SU-DHL-6 (cell line): ENCODE data around the gene C1orf141.

Experiments used
- H2AFZ ChIP-seq: fragments of 200-600 bp; sonication (generic); 2 replicates; pipeline ENCODE4 v1.6.1; 2014; ENCODE audit warnings: low read depth, mild to moderate bottlenecking, moderate library complexity, mixed read lengths, antibody characterized with exemption, low read length; ENCODE audit not compliant: severe bottlenecking
- H3F3A ChIP-seq: fragments of 200-600 bp; shearing (Covaris generic); 2 replicates; pipeline ENCODE4 v1.6.0; 2016; ENCODE audit warnings: antibody characterized with exemption, mild to moderate bottlenecking; ENCODE audit not compliant: insufficient read depth
- H3K27ac ChIP-seq: fragments of 200-600 bp; sonication (generic); 2 replicates; pipeline ENCODE4 v1.5.1; 2016; ENCODE audit warnings: low read depth, mild to moderate bottlenecking, low read length, moderate library complexity, mixed read lengths
- H3K27me3 ChIP-seq: fragments of 200-600 bp; sonication (generic), shearing (Covaris generic); 2 replicates; pipeline ENCODE4 v1.6.0; 2014; ENCODE audit warnings: mild to moderate bottlenecking, low read length
- H3K36me3 ChIP-seq: fragments of 200-600 bp; sonication (generic); 2 replicates; pipeline ENCODE4 v1.6.1; 2014; ENCODE audit warnings: mild to moderate bottlenecking, low read length, mixed read lengths
- H3K4me2 ChIP-seq: fragments of 300-600, 200-600 bp; shearing (Covaris generic), sonication (generic); 2 replicates; pipeline ENCODE4 v1.6.0; 2014; ENCODE audit warnings: low read length, low read depth, mild to moderate bottlenecking; ENCODE audit not compliant: poor library complexity, severe bottlenecking
- H3K4me3 ChIP-seq: fragments of 200-600 bp; sonication (generic); 2 replicates; pipeline ENCODE4 v1.5.1; 2014; ENCODE audit warnings: antibody characterized with exemption, low read length, mild to moderate bottlenecking, mixed read lengths; ENCODE audit not compliant: insufficient read depth, poor library complexity, severe bottlenecking
- H3K79me2 ChIP-seq: fragments of 200-600 bp; sonication (generic); 2 replicates; pipeline ENCODE4 v1.6.1; 2014; ENCODE audit warnings: mild to moderate bottlenecking, low read length, moderate library complexity; ENCODE audit not compliant: insufficient read depth
- H3K9ac ChIP-seq: fragments of 200-600 bp; sonication (generic); 2 replicates; pipeline ENCODE4 v1.7.0; 2014; ENCODE audit warnings: mild to moderate bottlenecking, low read length
- H3K9me2 ChIP-seq: fragments of 200-600 bp; sonication (generic); replicated peaks from 2 replicates; pipeline ENCODE4 v1.6.1; 2014; ENCODE audit warnings: low read length; ENCODE audit not compliant: insufficient read depth
- H3K9me3 ChIP-seq: fragments of 200-600 bp; sonication (generic); 2 replicates; pipeline ENCODE4 v1.6.1; 2014; ENCODE audit warnings: low read length, mixed read lengths; ENCODE audit not compliant: insufficient read depth
- H4K20me1 ChIP-seq: fragments of 200-600 bp; sonication (generic); 2 replicates; pipeline ENCODE4 v1.6.1; 2014; ENCODE audit warnings: low read depth, mild to moderate bottlenecking, antibody characterized with exemption, low read length, moderate library complexity, mixed read lengths
- EZH2phosphoT487 ChIP-seq: fragments of 200-600 bp; sonication (generic), shearing (Covaris generic); conservative IDR thresholded peaks from 2 replicates; pipeline ENCODE4 v1.6.1; 2018; ENCODE audit warnings: mild to moderate bottlenecking, antibody characterized with exemption, low read length, moderate library complexity, mixed read lengths
- TF ChIP-seq, protein P1 (sequence below): fragments of 200-600 bp; sonication (generic); IDR thresholded peaks from one replicate; pipeline ENCODE4 v1.5.1; 2017; ENCODE audit warnings: antibody characterized with exemption, mild to moderate bottlenecking, low read length, moderate library complexity; ENCODE audit not compliant: insufficient read depth, poor library complexity, severe bottlenecking

Gene C1orf141

GRCh38 chr1:67173988-67174387, 39.2 kb upstream of the C1orf141 start:
- H3K4me3 ChIP-seq: no peak overlapping the region
- no peak overlapping the region for H2AFZ ChIP-seq
- H3K36me3 ChIP-seq: no peaks in the 10 kb centered on the region
- H4K20me1 ChIP-seq: no peaks in the 10 kb centered on the region
- H3K9ac ChIP-seq: no peak overlapping the region
- no peaks in the 10 kb centered on the region for H3F3A ChIP-seq
- no peaks in the 10 kb centered on the region for H3K79me2 ChIP-seq
- H3K27me3 ChIP-seq: no peaks in the 10 kb centered on the region
- H3K9me3 ChIP-seq: no peaks in the 10 kb centered on the region
- H3K4me2 ChIP-seq: no peak overlapping the region
- no peak for TF ChIP-seq EZH2phosphoT487
- TF ChIP-seq, protein P1, sequence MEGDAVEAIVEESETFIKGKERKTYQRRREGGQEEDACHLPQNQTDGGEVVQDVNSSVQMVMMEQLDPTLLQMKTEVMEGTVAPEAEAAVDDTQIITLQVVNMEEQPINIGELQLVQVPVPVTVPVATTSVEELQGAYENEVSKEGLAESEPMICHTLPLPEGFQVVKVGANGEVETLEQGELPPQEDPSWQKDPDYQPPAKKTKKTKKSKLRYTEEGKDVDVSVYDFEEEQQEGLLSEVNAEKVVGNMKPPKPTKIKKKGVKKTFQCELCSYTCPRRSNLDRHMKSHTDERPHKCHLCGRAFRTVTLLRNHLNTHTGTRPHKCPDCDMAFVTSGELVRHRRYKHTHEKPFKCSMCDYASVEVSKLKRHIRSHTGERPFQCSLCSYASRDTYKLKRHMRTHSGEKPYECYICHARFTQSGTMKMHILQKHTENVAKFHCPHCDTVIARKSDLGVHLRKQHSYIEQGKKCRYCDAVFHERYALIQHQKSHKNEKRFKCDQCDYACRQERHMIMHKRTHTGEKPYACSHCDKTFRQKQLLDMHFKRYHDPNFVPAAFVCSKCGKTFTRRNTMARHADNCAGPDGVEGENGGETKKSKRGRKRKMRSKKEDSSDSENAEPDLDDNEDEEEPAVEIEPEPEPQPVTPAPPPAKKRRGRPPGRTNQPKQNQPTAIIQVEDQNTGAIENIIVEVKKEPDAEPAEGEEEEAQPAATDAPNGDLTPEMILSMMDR: no peak
- no peaks in the 10 kb centered on the region for H3K9me2 ChIP-seq
- no peak overlapping the region for H3K27ac ChIP-seq

GRCh38 chr1:67171978-67172377, 37.2 kb upstream of the C1orf141 start:
- Histone ChIP-seq H3K4me3 (no peak overlapping the region), H3K4me2 (no peak overlapping the region), H2AFZ (no peak overlapping the region), H3K27ac (no peak overlapping the region), H4K20me1 (no peaks in the 10 kb centered on the region), H3K9ac (no peak overlapping the region), H3K27me3 (no peaks in the 10 kb centered on the region), H3K9me3 (no peaks in the 10 kb centered on the region), H3K9me2 (no peaks in the 10 kb centered on the region), H3K79me2 (no peaks in the 10 kb centered on the region), H3K36me3 (no peaks in the 10 kb centered on the region), H3F3A (no peaks in the 10 kb centered on the region)
- TF ChIP-seq, protein P1: no peak
- no peak for TF ChIP-seq EZH2phosphoT487

- no peaks in the 10 kb centered on the region for H3F3A ChIP-seq
- no peaks in the 10 kb centered on the region for H3K27me3 ChIP-seq
- no peak overlapping the region for H3K4me2 ChIP-seq
- H2AFZ ChIP-seq: no peak overlapping the region
- H3K9ac ChIP-seq: no peak overlapping the region
- H3K27ac ChIP-seq: no peak overlapping the region
- no peaks in the 10 kb centered on the region for H3K9me2 ChIP-seq
- H3K9me3 ChIP-seq: no peaks in the 10 kb centered on the region
- H4K20me1 ChIP-seq: no peaks in the 10 kb centered on the region
- no peaks in the 10 kb centered on the region for H3K79me2 ChIP-seq
- TF ChIP-seq, protein P1: no peak
- no peak for TF ChIP-seq EZH2phosphoT487
- no peaks in the 10 kb centered on the region for H3K36me3 ChIP-seq
- H3K4me3 ChIP-seq: no peak overlapping the region
These were observed 36.8 kb upstream of the C1orf141 start for GRCh38 chr1:67171574-67171955.
